ENCODE measurements around the gene CLCA4. TPM values are rescaled to one million over a fixed set of nuclear protein-coding genes. Genes with fewer than 3 reads are reported as not detected.

CLCA4 gene
- polyA plus RNA-seq, 4 donors: 0.27 to 1.2 (median 0.47) TPM; not detected in 1

DNA sequence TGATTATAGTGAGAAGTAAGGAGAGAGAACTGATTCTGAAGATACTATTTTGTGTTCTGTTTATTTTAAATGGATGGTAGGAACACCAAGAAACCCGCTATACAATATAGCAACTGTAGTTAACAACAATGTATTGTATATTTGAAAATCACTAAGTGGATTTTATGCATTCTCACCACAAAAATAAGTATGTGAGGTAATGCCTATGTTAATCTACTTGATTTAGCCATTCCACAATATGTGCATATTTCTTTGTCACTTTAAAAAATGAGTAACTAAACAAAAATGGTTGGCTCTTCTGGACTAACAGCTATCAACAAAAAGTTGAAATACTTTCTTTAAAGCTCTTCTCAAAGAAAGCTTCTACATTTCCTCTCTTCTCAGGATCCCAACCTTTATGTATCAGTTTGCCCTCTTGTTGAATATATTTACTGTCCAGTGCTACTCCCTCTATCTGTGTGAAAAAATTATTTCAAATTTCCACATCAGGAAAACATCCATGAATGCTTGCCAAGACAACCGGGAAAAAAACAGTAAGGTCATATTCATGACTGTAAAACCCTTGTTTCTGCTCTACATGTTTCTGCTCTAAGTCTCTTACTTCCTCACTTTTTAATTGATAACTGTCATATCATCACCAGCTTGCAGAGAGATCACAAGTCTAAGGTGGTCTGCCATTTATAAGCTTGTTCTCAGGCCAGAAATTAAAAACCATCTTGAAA is 27.0 kb downstream of the CLCA4 start:
- Histone ChIP-seq H3K36me3 (ENCODE audit: control insufficient read depth in 3 of 3, insufficient read depth in 2 of 3, low read depth in 1 of 3, low read length in 3 of 3) (no peaks in the 10 kb centered on the region), H3K27ac (ENCODE audit: low read depth in 1 of 3, low read length in 2 of 3) (no peak overlapping the region), H3K4me3 (ENCODE audit: low read depth in 1 of 3, low read length in 3 of 3) (no peak overlapping the region), H3K9me3 (ENCODE audit: control insufficient read depth in 2 of 2, insufficient read depth in 1 of 2, low read depth in 1 of 2, low read length in 1 of 2) (no peaks in the 10 kb centered on the region), H3K27me3 (ENCODE audit: control insufficient read depth in 3 of 3, insufficient read depth in 3 of 3, low read length in 3 of 3) (peaks cover 0 to 2% (median 0%) of the 10 kb centered on the region in 3 donors), H3K4me1 (ENCODE audit: control insufficient read depth in 3 of 3, insufficient read depth in 2 of 3, low read depth in 1 of 3, low read length in 2 of 3) (no peaks in the 10 kb centered on the region)
- FAIRE-seq (no peak), DNase-seq (no peak)
- 72 to 83% (median 82%) methylated on average over 2 of the region's 2 CpGs for WGBS, 3 donors

GRCh38 chr1:86581231-86581630 is 34.4 kb downstream of the CLCA4 start:
- DNase-seq (peak; percentile 80 to 87), FAIRE-seq (no peak)
- Histone ChIP-seq H3K36me3 (ENCODE audit: control insufficient read depth in 3 of 3, insufficient read depth in 2 of 3, low read depth in 1 of 3, low read length in 3 of 3) (no peaks in the 10 kb centered on the region), H3K27me3 (ENCODE audit: control insufficient read depth in 3 of 3, insufficient read depth in 3 of 3, low read length in 3 of 3) (no peaks in the 10 kb centered on the region), H3K4me1 (ENCODE audit: control insufficient read depth in 3 of 3, insufficient read depth in 2 of 3, low read depth in 1 of 3, low read length in 2 of 3) (peaks cover 0 to 15% (median 5%) of the 10 kb centered on the region in 3 donors), H3K4me3 (ENCODE audit: low read depth in 1 of 3, low read length in 3 of 3) (no peak overlapping the region), H3K27ac (ENCODE audit: low read depth in 1 of 3, low read length in 2 of 3) (peak overlapping the region in 2 of 3 donors; percentile 26 to 60), H3K9me3 (ENCODE audit: control insufficient read depth in 2 of 2, insufficient read depth in 1 of 2, low read depth in 1 of 2, low read length in 1 of 2) (no peaks in the 10 kb centered on the region)
- 21 to 47% (median 35%) methylated on average over 1 of the region's 1 CpG for WGBS, 3 donors

- Histone ChIP-seq H3K4me3 (ENCODE audit: low read depth in 1 of 3, low read length in 3 of 3) (no peak overlapping the region), H3K27ac (ENCODE audit: low read depth in 1 of 3, low read length in 2 of 3) (no peak overlapping the region), H3K36me3 (ENCODE audit: control insufficient read depth in 3 of 3, insufficient read depth in 2 of 3, low read depth in 1 of 3, low read length in 3 of 3) (no peaks in the 10 kb centered on the region), H3K4me1 (ENCODE audit: control insufficient read depth in 3 of 3, insufficient read depth in 2 of 3, low read depth in 1 of 3, low read length in 2 of 3) (peaks cover 0 to 15% (median 5%) of the 10 kb centered on the region in 3 donors), H3K9me3 (ENCODE audit: control insufficient read depth in 2 of 2, insufficient read depth in 1 of 2, low read depth in 1 of 2, low read length in 1 of 2) (no peaks in the 10 kb centered on the region), H3K27me3 (ENCODE audit: control insufficient read depth in 3 of 3, insufficient read depth in 3 of 3, low read length in 3 of 3) (no peaks in the 10 kb centered on the region)
- DNase-seq (no peak), FAIRE-seq (no peak)
- 69 to 87% (median 82%) methylated on average over 1 of the region's 1 CpG for WGBS, 3 donors
These were observed 35.3 kb downstream of the CLCA4 start for GRCh38 chr1:86582161-86582560.

DNA sequence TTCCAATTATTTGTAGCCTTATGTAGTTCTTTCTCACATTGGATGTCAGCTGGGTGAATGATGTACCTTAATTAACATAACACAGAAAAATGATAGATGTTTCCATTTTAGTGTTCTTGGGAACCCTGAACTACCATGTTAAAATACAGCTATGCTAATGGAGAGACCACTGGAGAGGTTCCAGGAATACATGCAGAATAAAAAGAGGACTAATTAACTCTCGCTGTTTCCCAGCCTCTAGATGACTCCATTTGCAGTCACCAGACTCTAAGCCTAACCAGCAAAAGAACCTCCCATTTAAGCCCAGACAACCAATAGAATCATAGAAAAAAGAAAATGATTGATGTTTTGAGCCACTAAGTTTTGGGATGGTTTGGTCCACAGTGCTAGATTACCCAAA is 36.2 kb downstream of the CLCA4 start:
- H3K27ac ChIP-seq (ENCODE audit: low read depth in 1 of 3, low read length in 2 of 3): no peak overlapping the region
- DNase-seq: no peak
- no peak for FAIRE-seq
- no peaks in the 10 kb centered on the region for H3K36me3 ChIP-seq (ENCODE audit: control insufficient read depth in 3 of 3, insufficient read depth in 2 of 3, low read depth in 1 of 3, low read length in 3 of 3)
- no peak overlapping the region for H3K4me3 ChIP-seq (ENCODE audit: low read depth in 1 of 3, low read length in 3 of 3)
- peaks cover 0 to 15% (median 5%) of the 10 kb centered on the region in 3 donors for H3K4me1 ChIP-seq (ENCODE audit: control insufficient read depth in 3 of 3, insufficient read depth in 2 of 3, low read depth in 1 of 3, low read length in 2 of 3)
- H3K27me3 ChIP-seq (ENCODE audit: control insufficient read depth in 3 of 3, insufficient read depth in 3 of 3, low read length in 3 of 3): no peaks in the 10 kb centered on the region
- H3K9me3 ChIP-seq (ENCODE audit: control insufficient read depth in 2 of 2, insufficient read depth in 1 of 2, low read depth in 1 of 2, low read length in 1 of 2): no peaks in the 10 kb centered on the region
- 96 to 100% (median 98%) methylated on average over 1 of the region's 1 CpG for WGBS, 3 donors

DNA sequence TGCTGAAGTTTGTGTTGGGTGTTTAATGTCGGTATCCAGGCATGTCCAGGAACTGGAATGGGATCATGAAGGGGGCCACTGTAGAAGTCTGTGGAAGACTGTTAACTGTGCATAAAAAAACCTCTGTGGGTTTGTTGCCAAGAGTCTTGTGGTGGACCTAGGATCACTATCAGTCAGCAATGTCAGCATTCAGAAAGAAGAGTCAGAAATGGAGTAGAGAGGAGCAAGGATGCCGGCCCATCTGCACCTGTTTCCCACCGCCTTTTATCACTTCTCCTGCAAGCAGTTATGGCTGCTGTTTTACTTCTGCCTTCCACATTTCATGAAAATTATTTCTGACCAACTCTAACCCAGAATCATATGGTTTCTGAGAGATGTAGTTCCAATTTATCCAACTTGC is 36.7 kb downstream of the CLCA4 start:
- Histone ChIP-seq H3K4me1 (ENCODE audit: control insufficient read depth in 3 of 3, insufficient read depth in 2 of 3, low read depth in 1 of 3, low read length in 2 of 3) (peaks cover 0 to 15% (median 5%) of the 10 kb centered on the region in 3 donors), H3K4me3 (ENCODE audit: low read depth in 1 of 3, low read length in 3 of 3) (no peak overlapping the region), H3K36me3 (ENCODE audit: control insufficient read depth in 3 of 3, insufficient read depth in 2 of 3, low read depth in 1 of 3, low read length in 3 of 3) (no peaks in the 10 kb centered on the region), H3K27me3 (ENCODE audit: control insufficient read depth in 3 of 3, insufficient read depth in 3 of 3, low read length in 3 of 3) (no peaks in the 10 kb centered on the region), H3K9me3 (ENCODE audit: control insufficient read depth in 2 of 2, insufficient read depth in 1 of 2, low read depth in 1 of 2, low read length in 1 of 2) (no peaks in the 10 kb centered on the region), H3K27ac (ENCODE audit: low read depth in 1 of 3, low read length in 2 of 3) (no peak overlapping the region)
- FAIRE-seq (no peak), DNase-seq (no peak)
- 74 to 92% (median 87%) methylated on average over 3 of the region's 3 CpGs for WGBS, 3 donors

DNA sequence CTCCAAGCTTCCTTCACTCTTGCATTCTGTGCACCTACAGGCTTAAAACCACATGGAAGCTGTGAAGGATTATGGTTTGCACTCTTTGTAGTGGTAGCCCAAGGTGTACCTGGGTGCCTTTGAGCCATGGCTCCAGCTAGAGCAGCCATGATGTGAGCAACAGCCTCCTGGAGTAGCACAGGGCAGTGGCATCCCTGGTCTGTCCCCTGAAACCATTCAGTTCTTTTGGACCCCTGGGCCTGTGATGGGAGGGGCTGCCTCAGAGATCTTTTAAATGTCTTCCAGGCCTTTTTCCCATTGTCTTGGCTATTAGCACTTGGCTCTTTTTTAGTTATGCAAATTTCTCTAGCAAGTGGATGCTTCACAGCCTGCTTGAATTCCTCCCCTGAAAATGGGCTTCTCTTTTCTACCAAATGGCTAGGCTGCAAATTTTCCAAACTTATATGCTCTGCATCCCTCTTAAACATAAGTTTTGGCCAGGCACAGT is 47.4 kb downstream of the CLCA4 start:
- FAIRE-seq: no peak
- Histone ChIP-seq H3K27ac (ENCODE audit: low read depth in 1 of 3, low read length in 2 of 3) (no peak overlapping the region), H3K4me3 (ENCODE audit: low read depth in 1 of 3, low read length in 3 of 3) (no peak overlapping the region), H3K9me3 (ENCODE audit: control insufficient read depth in 2 of 2, insufficient read depth in 1 of 2, low read depth in 1 of 2, low read length in 1 of 2) (peaks cover 0 to 18% of the 10 kb centered on the region in 2 donors), H3K27me3 (ENCODE audit: control insufficient read depth in 3 of 3, insufficient read depth in 3 of 3, low read length in 3 of 3) (no peaks in the 10 kb centered on the region), H3K4me1 (ENCODE audit: control insufficient read depth in 3 of 3, insufficient read depth in 2 of 3, low read depth in 1 of 3, low read length in 2 of 3) (no peaks in the 10 kb centered on the region), H3K36me3 (ENCODE audit: control insufficient read depth in 3 of 3, insufficient read depth in 2 of 3, low read depth in 1 of 3, low read length in 3 of 3) (no peaks in the 10 kb centered on the region)
- DNase-seq: no peak

DNA sequence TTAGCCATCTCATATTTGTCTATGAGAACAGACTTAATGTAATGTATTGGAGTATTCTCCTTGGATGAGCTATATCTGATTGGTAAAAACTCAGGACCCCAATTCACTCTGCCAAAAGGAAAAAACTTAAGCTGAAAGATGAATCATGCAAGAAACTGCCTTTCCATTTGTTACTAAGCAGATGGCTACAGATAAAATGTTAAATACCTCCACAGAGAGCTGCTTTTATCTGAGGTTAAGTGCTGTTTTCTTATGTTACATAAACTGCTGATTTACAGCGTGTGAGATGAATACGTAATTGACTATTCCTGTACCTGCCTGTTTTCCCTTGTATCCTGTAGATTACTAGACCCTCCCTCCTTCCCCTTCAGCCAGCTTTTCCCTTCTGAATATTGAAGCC is 49.3 kb downstream of the CLCA4 start:
- H3K27me3 ChIP-seq (ENCODE audit: control insufficient read depth in 3 of 3, insufficient read depth in 3 of 3, low read length in 3 of 3): no peaks in the 10 kb centered on the region
- H3K4me3 ChIP-seq (ENCODE audit: low read depth in 1 of 3, low read length in 3 of 3): no peak overlapping the region
- no peak for DNase-seq
- WGBS, 3 donors: 43 to 93% (median 75%) methylated on average over 2 of the region's 2 CpGs
- no peaks in the 10 kb centered on the region for H3K36me3 ChIP-seq (ENCODE audit: control insufficient read depth in 3 of 3, insufficient read depth in 2 of 3, low read depth in 1 of 3, low read length in 3 of 3)
- no peaks in the 10 kb centered on the region for H3K4me1 ChIP-seq (ENCODE audit: control insufficient read depth in 3 of 3, insufficient read depth in 2 of 3, low read depth in 1 of 3, low read length in 2 of 3)
- FAIRE-seq: no peak
- H3K27ac ChIP-seq (ENCODE audit: low read depth in 1 of 3, low read length in 2 of 3): no peak overlapping the region
- H3K9me3 ChIP-seq (ENCODE audit: control insufficient read depth in 2 of 2, insufficient read depth in 1 of 2, low read depth in 1 of 2, low read length in 1 of 2): peaks cover 0 to 18% of the 10 kb centered on the region in 2 donors

- DNase-seq (no peak), FAIRE-seq (no peak)
- Histone ChIP-seq H3K27ac (ENCODE audit: low read depth in 1 of 3, low read length in 2 of 3) (no peak overlapping the region), H3K27me3 (ENCODE audit: control insufficient read depth in 3 of 3, insufficient read depth in 3 of 3, low read length in 3 of 3) (no peaks in the 10 kb centered on the region), H3K36me3 (ENCODE audit: control insufficient read depth in 3 of 3, insufficient read depth in 2 of 3, low read depth in 1 of 3, low read length in 3 of 3) (no peaks in the 10 kb centered on the region), H3K9me3 (ENCODE audit: control insufficient read depth in 2 of 2, insufficient read depth in 1 of 2, low read depth in 1 of 2, low read length in 1 of 2) (peaks cover 0 to 18% of the 10 kb centered on the region in 2 donors), H3K4me3 (ENCODE audit: low read depth in 1 of 3, low read length in 3 of 3) (no peak overlapping the region), H3K4me1 (ENCODE audit: control insufficient read depth in 3 of 3, insufficient read depth in 2 of 3, low read depth in 1 of 3, low read length in 2 of 3) (no peaks in the 10 kb centered on the region)
- 88 to 89% (median 88%) methylated on average over 3 of the region's 3 CpGs for WGBS, 3 donors
These were observed 49.9 kb downstream of the CLCA4 start for GRCh38 chr1:86596741-86597290.
